B cell (primary cell): ENCODE measurements around the gene HERC5. TPM values are rescaled to one million over a fixed set of nuclear protein-coding genes. Genes with fewer than 3 reads are reported as not detected.

Experiments
- ATAC-seq: fragments of 200-7000 bp; cut with Tn5 transposase; one replicate; pipeline ENCODE4 v1.10.0; 2021; ENCODE audit warnings: low read depth, mild to moderate bottlenecking, moderate number of reproducible peaks, moderate library complexity
- CTCF ChIA-PET: fragments of 350-600 bp; sonication (Branson Sonifier 250); formaldehyde crosslinking; loops from one replicate; lab custom pipeline; 2021; ENCODE audit warnings: antibody characterized with exemption, inconsistent platforms; lab: Charles Lee
- POLR2A ChIA-PET: fragments of 350-600 bp; sonication (Branson Sonifier 250); formaldehyde crosslinking; loops from one replicate; lab custom pipeline; 2021; ENCODE audit warnings: antibody characterized with exemption; lab: Charles Lee
- DNase-seq: peaks from one replicate; pipeline ENCODE4 v3.0.0; 2013
- H2AFZ ChIP-seq: 2 replicates; pipeline ENCODE4 v1.6.1; 2012; ENCODE audit warnings: mild to moderate bottlenecking, low read depth, low read length; ENCODE audit not compliant: insufficient read depth, poor library complexity, severe bottlenecking
- H3K27ac ChIP-seq, 2 donors: 1 replicate in 1 of 2; 2 replicates in 1 of 2; pipeline ENCODE4 v1.5.1; 2012 to 2013; ENCODE audit warnings: low read length in 2 of 2, mild to moderate bottlenecking in 2 of 2, moderate library complexity in 1 of 2
- H3K27me3 ChIP-seq, 4 experiments: fragments of 200-600 bp in 1 of 4; sonication (generic) in 1 of 4; replicated peaks in 1 of 4; 1 replicate in 2 of 4; 2 replicates in 2 of 4; pipeline versions ENCODE4 v1.6.1 to v1.7.0; 2013 to 2016; ENCODE audit warnings: low read length in 3 of 4, mild to moderate bottlenecking in 2 of 4, mixed read lengths in 1 of 4, moderate library complexity in 1 of 4; ENCODE audit not compliant: insufficient read depth in 4 of 4, control insufficient read depth in 3 of 4; ENCODE audit errors: control extremely low read depth in 1 of 4
- H3K36me3 ChIP-seq, 2 experiments: replicated peaks in 1 of 2; 1 replicate in 1 of 2; 2 replicates in 1 of 2; pipeline versions ENCODE4 v1.6.1 to v1.7.1; 2013; ENCODE audit warnings: low read length in 1 of 2; ENCODE audit not compliant: insufficient read depth in 2 of 2, control insufficient read depth in 1 of 2; ENCODE audit errors: control extremely low read depth in 1 of 2, extremely low read depth in 1 of 2
- H3K4me1 ChIP-seq, 2 donors: fragments of 200-600 bp in 1 of 2; sonication (generic) in 1 of 2; 1 replicate in 1 of 2; 2 replicates in 1 of 2; pipeline versions ENCODE4 v1.5.1 to v1.6.1; 2013 to 2017; ENCODE audit warnings: low read length in 2 of 2; ENCODE audit not compliant: control insufficient read depth in 2 of 2, insufficient read depth in 2 of 2
- H3K4me2 ChIP-seq: replicated peaks from 2 replicates; pipeline ENCODE3; 2012; ENCODE audit warnings: mild to moderate bottlenecking, low read depth, low read length; ENCODE audit not compliant: poor library complexity, severe bottlenecking
- H3K4me3 ChIP-seq, 5 experiments: fragments of 200-600 bp in 1 of 5; sonication (generic) in 1 of 5; 1 replicate in 3 of 5; 2 replicates in 2 of 5; pipeline versions ENCODE4 v1.5.1 to v1.7.0; 2011 to 2016; ENCODE audit warnings: low read length in 4 of 5, mild to moderate bottlenecking in 4 of 5, low read depth in 2 of 5, control low read depth in 1 of 5, moderate library complexity in 1 of 5; ENCODE audit not compliant: insufficient read depth in 1 of 5; ENCODE audit errors: control extremely low read depth in 1 of 5, extremely low read depth in 1 of 5
- H3K79me2 ChIP-seq: fragments of 200-600 bp; sonication (generic); one replicate; pipeline ENCODE4 v1.6.0; 2016; ENCODE audit warnings: low read length; ENCODE audit not compliant: control insufficient read depth, insufficient read depth
- H3K9ac ChIP-seq: fragments of 200-600 bp; sonication (generic); 2 replicates; pipeline ENCODE4 v1.6.1; 2017; ENCODE audit warnings: mild to moderate bottlenecking, low read length, moderate library complexity
- H3K9me3 ChIP-seq, 3 donors: one replicate each; pipeline versions ENCODE4 v1.6.1 to v1.7.1; 2013; ENCODE audit warnings: low read length in 2 of 3; ENCODE audit not compliant: control insufficient read depth in 2 of 3, insufficient read depth in 1 of 3; ENCODE audit errors: control extremely low read depth in 1 of 3
- H4K20me1 ChIP-seq: 2 replicates; pipeline ENCODE4 v1.6.0; 2012; ENCODE audit warnings: mild to moderate bottlenecking, low read length; ENCODE audit not compliant: insufficient read depth, control insufficient read depth, poor library complexity, severe bottlenecking
- H3K27ac Mint-ChIP-seq: one replicate; pipeline ENCODE4 v1.8.0; 2021; ENCODE audit warnings: mixed read lengths
- H3K27me3 Mint-ChIP-seq: one replicate; pipeline ENCODE4 v1.8.0; 2021; ENCODE audit warnings: mixed read lengths
- H3K4me1 Mint-ChIP-seq: one replicate; pipeline ENCODE4 v1.8.0; 2021; ENCODE audit warnings: mixed read lengths
- H3K4me3 Mint-ChIP-seq: one replicate; pipeline ENCODE4 v1.8.0; 2021; ENCODE audit warnings: mixed read lengths
- H3K9me3 Mint-ChIP-seq: one replicate; pipeline ENCODE4 v1.8.0; 2022; ENCODE audit warnings: mixed read lengths; ENCODE audit not compliant: insufficient read depth
- EZH2 ChIP-seq: IDR thresholded peaks from 2 replicates; pipeline ENCODE4 v1.6.1; 2012; ENCODE audit warnings: borderline replicate concordance, low read depth, mild to moderate bottlenecking, moderate library complexity, low read length; ENCODE audit not compliant: insufficient read depth, poor library complexity, severe bottlenecking
- WGBS: methylation state at CpG from one replicate; pipeline ENCODE4 v1.1.5; 2013; ENCODE audit warnings: missing lambda C conversion rate; ENCODE audit not compliant: insufficient coverage; 5-methylcytosine and 5-hydroxymethylcytosine counted together
- intact Hi-C: fragments of 100-400 bp; cut with micrococcal nuclease; formaldehyde crosslinking; loops from one replicate; pipeline ENCODE4 v1.10.0; 2022
- polyA plus RNA-seq: library from polyadenylated mRNA; depleted of rRNA; stranded (reverse); fragments of >200 nt; gene quantifications from 2 replicates; pipeline ENCODE4 v1.2.3, GENCODE V29; 2012
- total RNA-seq, 2 donors: library from RNA; stranded (reverse); fragments of 120-200 nt in 1 of 2; gene quantifications; 1 replicate in 1 of 2; 2 replicates in 1 of 2; pipeline versions ENCODE4 v1.2.3 to v1.2.4, GENCODE V29; 2013 to 2022
- TF ChIP-seq, protein P1 (sequence below): fragments of 200-600 bp; IDR thresholded peaks from one replicate; pipeline ENCODE4 v1.8.0; 2022; ENCODE audit warnings: antibody characterized with exemption, mild to moderate bottlenecking

HERC5 gene
- total and polyA plus RNA-seq, 2 donors (not counting 1 experiment from before 2014, with no cell fraction given): 1.9 to 10.6 TPM

DNA sequence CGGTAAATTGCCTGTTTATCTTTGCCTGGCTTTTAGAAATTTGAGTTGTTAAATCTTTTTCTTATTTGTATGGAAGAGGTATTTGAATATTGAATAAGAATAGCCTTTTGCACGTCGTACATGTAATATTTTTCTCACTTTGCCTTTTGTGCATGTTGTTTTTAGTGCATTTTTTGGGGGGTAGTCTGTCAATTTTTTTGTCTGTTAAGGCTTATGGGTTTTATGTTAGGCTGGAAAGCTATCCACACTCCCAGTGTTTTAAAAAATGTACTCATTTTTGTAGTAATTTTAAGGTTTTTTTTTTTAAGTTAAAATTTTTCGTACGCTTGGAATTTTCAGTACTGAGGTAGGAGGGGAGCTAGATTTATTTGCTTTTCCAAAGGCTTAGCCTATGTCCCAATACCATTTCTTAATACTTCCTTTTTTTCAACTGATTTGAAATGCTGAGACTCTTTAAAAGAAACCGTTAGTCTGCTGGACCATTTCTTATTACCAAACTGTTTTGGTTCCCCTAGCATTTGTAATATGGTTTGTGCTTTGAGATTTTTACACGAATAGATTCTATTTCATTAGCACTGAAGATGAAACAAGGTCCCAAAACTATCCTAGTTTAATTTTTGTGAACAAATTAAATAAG lies 1.3 kb downstream of the HERC5 start:
- Mint-ChIP-seq H3K27me3 (no peaks in the 10 kb centered on the region), H3K4me1 (peaks cover 19% of the 10 kb centered on the region), H3K27ac (peak overlapping the region; percentile 73), H3K9me3 (peaks cover 2% of the 10 kb centered on the region), H3K4me3 (peak overlapping the region; percentile 100)
- no peaks in the 10 kb centered on the region for H3K79me2 ChIP-seq
- no peak for TF ChIP-seq EZH2
- TF ChIP-seq, protein P1, sequence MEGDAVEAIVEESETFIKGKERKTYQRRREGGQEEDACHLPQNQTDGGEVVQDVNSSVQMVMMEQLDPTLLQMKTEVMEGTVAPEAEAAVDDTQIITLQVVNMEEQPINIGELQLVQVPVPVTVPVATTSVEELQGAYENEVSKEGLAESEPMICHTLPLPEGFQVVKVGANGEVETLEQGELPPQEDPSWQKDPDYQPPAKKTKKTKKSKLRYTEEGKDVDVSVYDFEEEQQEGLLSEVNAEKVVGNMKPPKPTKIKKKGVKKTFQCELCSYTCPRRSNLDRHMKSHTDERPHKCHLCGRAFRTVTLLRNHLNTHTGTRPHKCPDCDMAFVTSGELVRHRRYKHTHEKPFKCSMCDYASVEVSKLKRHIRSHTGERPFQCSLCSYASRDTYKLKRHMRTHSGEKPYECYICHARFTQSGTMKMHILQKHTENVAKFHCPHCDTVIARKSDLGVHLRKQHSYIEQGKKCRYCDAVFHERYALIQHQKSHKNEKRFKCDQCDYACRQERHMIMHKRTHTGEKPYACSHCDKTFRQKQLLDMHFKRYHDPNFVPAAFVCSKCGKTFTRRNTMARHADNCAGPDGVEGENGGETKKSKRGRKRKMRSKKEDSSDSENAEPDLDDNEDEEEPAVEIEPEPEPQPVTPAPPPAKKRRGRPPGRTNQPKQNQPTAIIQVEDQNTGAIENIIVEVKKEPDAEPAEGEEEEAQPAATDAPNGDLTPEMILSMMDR: no peak
- H3K36me3 ChIP-seq: peaks cover 1% of the 10 kb centered on the region in 2 experiments
- WGBS: 0% methylated on average over 1 of the region's 7 CpGs
- no peaks in the 10 kb centered on the region for H4K20me1 ChIP-seq
- intact Hi-C loops: no loop called here
- peaks cover 0 to 3% (median 0%) of the 10 kb centered on the region in 3 donors for H3K9me3 ChIP-seq
- ChIA-PET POLR2A (interaction anchor here (1.8 to 2.6 kb wide), 2 partner anchors 79 to 174 kb away, joined by 9 to 24 read pairs; partner anchors contain the start of genes HERC6 and PPM1K), CTCF (interaction anchor here (0.5 to 2.0 kb wide), 3 partner anchors 57 to 1839 kb away, joined by 3 to 12 read pairs (median 5); no protein-coding TSS in a partner anchor)
- H2AFZ ChIP-seq: peak overlapping the region; percentile 88
- H3K4me1 ChIP-seq: peaks cover 11 to 16% of the 10 kb centered on the region in 2 donors
- no peaks in the 10 kb centered on the region for H3K27me3 ChIP-seq
- H3K4me2 ChIP-seq: peak overlapping the region; percentile 96
- ATAC-seq (no peak), DNase-seq (peak; percentile 8)
- no peak overlapping the region for H3K27ac ChIP-seq
- H3K4me3 ChIP-seq: peak overlapping the region in 3 of 5 experiments; percentile 69 to 93 (median 79)
- peak overlapping the region; percentile 75 for H3K9ac ChIP-seq

GRCh38 chr4:88465653-88466192 lies 8.8 kb downstream of the HERC5 start:
- ChIA-PET CTCF (no interaction called here), POLR2A (no interaction called here)
- intact Hi-C loops: no loop called here
- TF ChIP-seq, protein P1: no peak
- TF ChIP-seq EZH2: no peak
- Histone ChIP-seq H3K36me3 (peaks cover 5 to 17% of the 10 kb centered on the region in 2 experiments), H2AFZ (no peak overlapping the region), H4K20me1 (no peaks in the 10 kb centered on the region), H3K4me2 (no peak overlapping the region), H3K4me3 (no peak overlapping the region), H3K9ac (no peak overlapping the region), H3K9me3 (no peaks in the 10 kb centered on the region), H3K4me1 (no peaks in the 10 kb centered on the region), H3K79me2 (no peaks in the 10 kb centered on the region), H3K27ac (no peak overlapping the region), H3K27me3 (no peaks in the 10 kb centered on the region)
- no peaks in the 10 kb centered on the region for H3K4me1 Mint-ChIP-seq
- H3K9me3 Mint-ChIP-seq: no peaks in the 10 kb centered on the region
- H3K4me3 Mint-ChIP-seq: no peak overlapping the region
- no CpG with 5 or more reads among the region's 1 CpG for WGBS
- ATAC-seq (no peak), DNase-seq (no peak)
- no peak overlapping the region for H3K27ac Mint-ChIP-seq
- H3K27me3 Mint-ChIP-seq: no peaks in the 10 kb centered on the region
